GM12873 (cell line): Measurements from ENCODE around the gene NRSN1.

Source experiments
- CTCF ChIP-seq: IDR thresholded peaks from 2 replicates; pipeline ENCODE4 v1.5.1; 2012; ENCODE audit warnings: low read depth, mild to moderate bottlenecking, moderate library complexity, low read length, control low read depth; ENCODE audit not compliant: insufficient read depth; ENCODE audit errors: missing control alignments

NRSN1 gene

GRCh38 chr6:24125980-24126379 is at the start of gene NRSN1:
Gene NRSN1, plus strand, starts transcription at chr6:24126215. Its CDS starts 8,113 bp downstream, at chr6:24134328.
- TF ChIP-seq CTCF: no peak

GRCh38 chr6:24078200-24078599 is 47.8 kb upstream of the NRSN1 start:
- TF ChIP-seq CTCF: no peak

- TF ChIP-seq CTCF: no peak
Measured at GRCh38 chr6:24079076-24079475, 46.9 kb upstream of the NRSN1 start.

GRCh38 chr6:24080711-24081110 is 45.3 kb upstream of the NRSN1 start:
- TF ChIP-seq CTCF: no peak

GRCh38 chr6:24089736-24090135 is 36.3 kb upstream of the NRSN1 start:
- no peak for TF ChIP-seq CTCF

GRCh38 chr6:24092407-24092806 is 33.6 kb upstream of the NRSN1 start:
- no peak for TF ChIP-seq CTCF

- TF ChIP-seq CTCF: no peak
Measured at GRCh38 chr6:24093381-24093780, 32.6 kb upstream of the NRSN1 start.
